Activated T-cell treated with anti-CD3 and anti-CD28 coated beads, Interleukin-2, amount 50 U/mL, for 1 hour (primary cell): ENCODE results near the gene RANGAP1.
"Not testable (repeated sequence)": the region's sequence is repeated elsewhere in the genome, so short reads cannot be mapped to it uniquely, and the experiment has no call there.

Experiments
- DNase-seq: peaks from one replicate; pipeline ENCODE4 v3.0.0-alpha.2; 2020

Gene RANGAP1

DNA sequence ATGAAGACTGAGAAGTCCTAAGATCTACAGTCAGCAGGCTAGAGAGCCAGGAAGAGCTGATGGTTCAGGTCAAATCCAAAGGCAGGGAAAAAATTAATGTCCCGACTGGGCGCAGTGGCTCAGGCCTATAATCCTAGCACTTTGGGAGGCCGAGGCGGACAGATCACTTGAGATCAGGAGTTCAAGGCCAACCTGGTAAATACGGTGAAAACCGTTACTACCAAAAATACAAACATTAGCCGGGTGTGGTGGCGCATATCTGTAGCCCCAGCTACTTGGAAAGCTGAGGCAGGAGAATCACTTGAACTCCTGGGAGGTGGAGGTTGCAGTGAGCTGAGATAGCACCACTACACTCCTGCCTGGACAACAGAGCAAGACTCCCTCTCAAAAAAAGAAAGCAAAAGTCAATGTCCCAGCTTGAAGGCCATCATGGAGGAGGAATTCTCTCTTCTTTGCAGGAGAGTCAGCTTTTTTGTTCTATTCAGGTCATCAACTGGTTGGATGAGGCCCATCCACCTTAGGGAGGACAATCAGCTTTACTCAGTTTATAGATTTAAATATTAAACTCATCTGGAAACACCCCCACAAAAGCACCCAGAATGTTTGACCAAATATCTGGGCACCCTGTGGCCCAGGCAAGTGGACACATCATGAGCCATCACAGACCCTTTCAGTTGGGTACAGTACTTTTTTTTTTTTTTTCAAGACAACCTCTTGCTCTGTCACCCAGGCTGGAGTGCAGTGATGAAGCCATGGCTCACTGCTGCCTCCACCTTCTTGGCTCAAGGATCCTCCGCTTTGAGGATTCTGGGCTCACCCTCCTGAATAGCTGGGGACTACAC lies 11.1 kb upstream of the RANGAP1 start:
- DNase-seq = no peak

GRCh38 chr22:41294816-41295215 lies 8.8 kb upstream of the RANGAP1 start:
- DNase-seq = not testable (repeated sequence)

GRCh38 chr22:41290262-41291221 lies 4.6 kb upstream of the RANGAP1 start:
- no peak for DNase-seq

DNA sequence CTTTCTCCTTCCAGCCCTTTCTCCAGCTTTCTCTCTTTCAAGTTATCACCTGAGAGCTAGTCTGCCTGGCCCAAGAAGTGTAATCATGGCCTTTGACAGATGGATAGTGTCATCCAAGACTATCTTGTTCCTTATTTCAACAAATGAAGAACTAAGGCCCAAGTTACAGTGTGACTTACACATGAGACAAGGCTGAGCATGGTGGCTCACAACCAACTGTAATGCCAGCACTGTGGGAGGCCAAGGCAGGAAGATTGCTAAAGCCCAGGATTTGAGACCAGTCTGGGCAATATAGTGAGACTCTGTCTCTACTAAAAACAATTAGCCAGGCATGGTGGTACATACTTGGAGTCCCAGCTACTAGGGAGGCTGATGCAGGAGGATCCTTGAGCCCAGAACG lies 3.7 kb upstream of the RANGAP1 start:
- no peak for DNase-seq

GRCh38 chr22:41288245-41288946 lies 2.4 kb upstream of the RANGAP1 start:
- no peak for DNase-seq

DNA sequence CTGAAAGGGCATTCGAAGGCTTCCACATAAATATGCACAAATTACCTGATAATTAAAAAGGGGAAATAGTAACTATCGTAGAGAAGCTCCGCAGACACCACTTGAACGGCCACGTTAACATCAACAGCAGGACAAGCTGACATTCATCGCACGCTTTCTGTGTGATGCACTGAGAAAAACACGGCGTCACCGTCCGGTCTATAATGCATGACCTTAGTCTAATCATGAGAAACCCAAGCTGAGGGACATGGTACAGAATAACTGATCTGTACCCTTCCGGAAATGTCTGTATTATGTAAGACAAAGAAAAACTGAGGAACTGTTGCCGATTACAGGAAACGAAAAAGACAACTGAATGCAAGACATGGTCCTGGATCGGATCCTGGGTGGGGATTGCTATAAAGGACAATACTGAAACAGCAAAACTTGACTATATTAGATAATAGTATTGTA lies 678 bp upstream of the RANGAP1 start:
- DNase-seq = peak; percentile 51

GRCh38 chr22:41285441-41285819 lies 557 bp downstream of the RANGAP1 start:
- peak; percentile 85 for DNase-seq

DNA sequence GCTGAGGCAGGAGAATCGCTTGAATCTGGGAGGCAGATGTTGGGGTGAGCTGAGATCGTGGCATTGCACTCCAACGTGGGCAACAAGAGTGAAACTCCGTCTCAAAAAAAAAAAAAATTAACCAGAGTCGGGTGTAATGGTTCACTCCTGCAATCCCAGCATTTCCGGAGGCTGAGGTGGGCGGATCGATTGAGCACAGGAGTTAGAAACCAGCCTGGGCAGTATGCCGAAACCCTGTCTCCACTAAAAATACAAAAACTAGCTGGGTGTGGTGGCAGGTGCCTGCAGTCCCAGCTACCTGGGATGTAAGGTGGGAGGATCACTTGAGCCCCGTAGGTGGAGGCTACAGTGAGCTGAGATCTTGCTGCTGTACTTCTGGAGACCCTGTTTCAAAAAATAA lies 1.5 kb downstream of the RANGAP1 start:
- DNase-seq = no peak

DNA sequence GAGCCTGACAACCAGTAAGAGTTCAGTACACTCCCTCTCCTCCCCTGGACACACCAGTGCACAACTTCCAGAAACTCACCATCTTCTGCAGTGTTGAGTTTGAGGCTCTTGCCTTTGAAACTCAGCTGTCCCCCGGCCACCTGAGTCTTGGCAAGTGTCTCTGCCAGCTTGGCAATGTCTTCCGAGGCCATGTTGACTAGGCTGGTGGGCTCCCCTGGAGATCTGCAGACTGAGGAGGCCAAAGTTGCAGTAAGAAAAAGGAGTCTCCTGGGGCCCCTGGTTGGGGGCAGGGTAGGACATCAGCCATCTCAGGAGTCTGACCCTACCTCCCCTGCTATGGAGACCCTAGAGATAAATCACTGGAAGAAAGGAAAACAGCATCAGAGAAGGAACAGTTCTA lies 5.1 kb downstream of the RANGAP1 start:
- no peak for DNase-seq

- no peak for DNase-seq
Observed at GRCh38 chr22:41280065-41280464, 5.9 kb downstream of the RANGAP1 start.

DNA sequence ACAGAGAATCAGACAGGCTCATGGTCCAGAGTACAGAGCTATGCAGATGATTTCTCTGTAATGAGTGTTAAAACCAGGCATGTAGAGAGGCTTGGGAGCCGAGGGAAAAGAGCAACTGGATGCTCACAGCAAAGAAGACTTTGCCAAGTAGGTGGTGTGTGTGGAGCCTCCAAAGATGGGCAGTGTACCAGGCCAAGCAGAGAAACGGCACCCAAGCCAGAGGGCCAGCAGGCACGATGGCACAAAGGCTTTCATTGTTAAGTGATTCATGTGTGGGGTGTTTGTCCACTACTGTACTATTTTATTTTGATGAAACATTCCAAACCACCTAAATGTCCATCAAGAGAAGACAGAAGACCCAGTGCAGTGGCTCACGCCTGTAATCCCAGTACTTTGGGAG lies 11.1 kb downstream of the RANGAP1 start:
- no peak for DNase-seq

DNA sequence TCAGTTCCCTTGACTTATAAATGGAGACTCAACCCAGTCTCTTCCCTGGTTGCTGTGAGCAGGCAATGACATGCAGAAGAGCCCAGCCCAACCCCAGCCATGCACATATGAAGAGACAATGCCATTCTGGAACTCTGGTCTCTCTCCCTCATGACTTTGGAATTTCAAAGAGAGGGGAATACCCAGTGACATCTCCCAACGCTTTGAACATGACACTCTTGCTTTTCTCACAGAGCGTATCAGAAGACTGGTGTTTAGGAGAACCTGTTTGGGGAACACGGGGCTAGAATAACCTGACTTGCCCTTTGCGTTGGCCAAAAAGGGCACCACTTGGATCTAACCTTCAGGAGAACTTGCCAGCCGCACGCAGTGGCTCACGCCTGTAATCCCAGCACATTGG lies 12.9 kb downstream of the RANGAP1 start:
- no peak for DNase-seq

- DNase-seq = no peak
Observed at GRCh38 chr22:41271787-41272186, 14.2 kb downstream of the RANGAP1 start.

GRCh38 chr22:41267958-41268357 lies 18.0 kb downstream of the RANGAP1 start:
- no peak for DNase-seq

DNA sequence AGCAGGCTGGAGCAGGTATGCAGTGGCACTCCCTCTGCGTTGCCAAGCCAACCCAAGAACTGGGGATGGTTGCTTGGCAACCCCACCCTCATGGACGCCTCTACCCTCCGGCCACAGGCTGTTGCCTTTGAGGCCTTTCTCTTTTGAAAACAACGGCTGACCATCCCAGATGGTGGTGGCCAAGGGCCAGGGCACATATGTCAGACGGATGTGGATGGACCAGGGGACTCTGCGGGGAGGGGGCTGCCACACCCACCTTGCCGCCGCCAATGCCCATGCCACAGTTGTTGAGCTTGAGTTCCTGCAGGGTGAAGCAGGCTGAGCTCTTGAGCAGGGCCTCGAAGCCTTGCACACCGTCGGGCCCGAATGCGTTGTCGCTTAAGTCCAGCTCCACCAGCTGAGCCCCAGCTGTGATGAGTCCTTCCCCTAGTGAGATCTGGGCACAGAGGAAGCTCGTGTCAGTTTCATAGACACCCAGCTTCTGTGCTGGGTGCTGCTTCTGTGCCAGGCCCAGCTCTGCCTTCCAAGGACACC lies 21.5 kb downstream of the RANGAP1 start:
- DNase-seq = no peak

- no peak for DNase-seq
Observed at GRCh38 chr22:41263704-41264103, 22.3 kb downstream of the RANGAP1 start.

DNA sequence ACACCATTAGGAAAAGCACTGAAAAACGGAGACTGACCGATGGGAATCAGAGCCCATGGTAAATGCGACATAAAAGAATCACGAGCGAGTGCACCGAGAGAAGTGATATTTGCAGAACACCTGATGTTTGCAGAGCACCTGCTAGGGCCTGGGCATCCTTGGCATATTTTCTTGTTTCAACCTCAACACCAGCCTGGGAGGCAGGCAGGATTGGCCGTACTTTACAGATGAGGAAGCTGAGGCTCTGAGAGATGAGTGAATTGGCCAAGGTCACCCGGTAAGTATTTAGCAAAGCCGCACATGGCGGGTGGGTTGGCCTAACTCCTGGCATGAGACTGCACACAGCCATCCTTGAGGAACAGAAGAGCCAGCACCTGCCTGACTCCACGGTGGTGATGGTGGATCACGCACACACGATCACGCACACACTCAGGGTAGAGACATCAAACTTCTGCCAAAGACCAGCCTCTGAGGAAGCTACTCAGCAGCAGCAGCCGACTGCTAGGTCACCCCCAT lies 23.7 kb downstream of the RANGAP1 start:
- no peak for DNase-seq

DNA sequence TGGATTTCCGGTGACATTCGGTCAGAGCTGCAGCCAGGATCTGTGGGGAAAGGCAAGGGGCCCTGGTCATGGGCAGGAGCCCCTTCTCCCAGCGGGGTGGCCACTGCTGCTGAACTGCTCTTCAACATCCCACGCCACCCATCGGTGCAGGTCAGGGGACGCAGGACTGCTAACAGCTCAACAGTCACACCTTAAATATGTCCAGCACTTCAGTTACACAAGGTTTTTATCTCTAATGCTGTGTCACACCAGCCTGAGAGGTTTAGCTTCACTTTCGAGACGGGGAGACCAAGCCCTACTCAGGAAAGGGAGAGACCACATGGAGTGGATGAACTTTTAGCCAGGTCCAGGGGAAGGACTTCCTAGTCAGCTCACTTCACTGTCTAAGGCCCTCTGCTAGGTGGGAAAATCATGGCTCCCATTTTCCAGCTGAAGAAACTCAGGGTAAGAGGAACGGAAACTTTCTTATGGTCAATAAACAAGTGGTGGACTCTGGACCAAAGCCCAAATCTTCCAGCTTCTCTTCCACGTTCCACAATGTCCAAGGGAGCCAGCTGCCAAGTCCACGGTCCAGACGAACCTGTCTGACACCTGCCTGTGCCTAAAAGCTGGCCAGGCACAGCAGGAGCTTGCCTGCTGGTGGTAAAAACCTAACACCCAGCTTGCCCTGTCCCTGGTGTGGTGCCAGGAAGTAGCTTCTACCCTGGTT lies 24.3 kb downstream of the RANGAP1 start:
- DNase-seq = no peak

DNA sequence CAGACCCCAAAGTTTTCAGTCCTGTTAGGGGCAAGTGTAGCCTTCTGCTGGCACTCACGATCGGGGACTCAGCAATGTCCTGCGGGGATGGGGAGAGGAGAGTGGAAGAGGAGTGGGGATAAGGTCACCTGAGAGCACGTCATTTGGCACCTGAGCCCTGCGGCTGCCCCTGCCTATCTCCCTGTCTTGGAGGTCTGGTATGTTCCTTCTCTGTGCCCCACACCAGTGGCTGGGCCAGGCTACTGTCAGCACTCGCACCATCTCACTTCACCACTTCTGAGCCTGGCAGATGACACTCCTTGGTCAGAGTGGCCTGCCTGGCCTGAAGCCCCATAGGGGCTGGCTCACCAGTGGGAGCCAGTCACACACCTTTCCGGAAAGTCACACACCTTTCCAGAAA lies 25.1 kb downstream of the RANGAP1 start:
- no peak for DNase-seq

DNA sequence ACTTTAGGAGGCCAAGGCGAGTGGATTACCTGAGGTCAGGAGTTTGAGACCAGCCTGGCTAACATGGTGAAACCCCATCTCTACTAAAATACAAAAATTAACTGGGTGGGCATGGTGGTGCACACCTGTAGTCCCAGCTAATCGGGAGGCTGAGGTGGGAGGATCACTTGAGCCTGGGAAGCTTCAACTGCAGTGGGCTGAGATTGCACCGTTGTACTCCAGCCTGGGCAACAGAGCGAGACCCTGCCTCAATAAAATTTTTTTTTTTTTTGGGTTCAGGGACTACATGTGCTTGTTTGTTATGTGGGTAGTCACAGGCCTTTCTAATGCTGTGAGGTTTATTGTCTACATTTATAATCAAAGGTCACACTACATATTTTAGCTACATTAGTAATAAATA lies 26.2 kb downstream of the RANGAP1 start:
- not testable (repeated sequence) for DNase-seq

- DNase-seq = no peak
Observed at GRCh38 chr22:41257696-41258095, 28.3 kb downstream of the RANGAP1 start.
